HG02981 (cell line): ENCODE results near the gene CCDC92B.

Experiments used
- ATAC-seq: cut with Tn5 transposase; IDR thresholded peaks from one replicate; pipeline ENCODE4 v1.9.1; 2021; ENCODE audit warnings: mild to moderate bottlenecking, moderate library complexity; ENCODE audit not compliant: unreplicated experiment

The CCDC92B gene

GRCh38 chr17:2779545-2779944, 30.1 kb upstream of the CCDC92B start:
- no peak for ATAC-seq

DNA sequence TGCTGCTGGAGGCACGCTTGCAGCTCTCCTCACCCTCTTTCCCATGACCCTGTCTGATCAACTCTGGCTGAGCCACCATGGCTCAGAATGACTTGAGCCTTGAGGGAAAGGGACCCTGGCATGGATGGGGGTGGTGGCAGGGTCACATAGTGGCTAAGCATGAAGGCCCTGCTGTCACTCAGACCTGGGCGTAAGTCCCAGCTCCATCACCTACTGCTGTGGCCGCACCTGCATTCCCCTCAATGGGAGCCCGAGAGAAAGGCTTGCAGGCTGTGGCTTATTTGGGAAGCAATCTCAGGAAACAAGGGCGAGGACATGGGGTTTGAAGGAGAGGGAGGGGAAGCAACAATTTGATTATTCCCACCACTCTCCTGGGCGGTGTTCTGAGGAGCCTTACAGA, 29.0 kb upstream of the CCDC92B start:
- ATAC-seq, result no peak

- ATAC-seq, result no peak
Observed at GRCh38 chr17:2777242-2777867, 27.9 kb upstream of the CCDC92B start.

DNA sequence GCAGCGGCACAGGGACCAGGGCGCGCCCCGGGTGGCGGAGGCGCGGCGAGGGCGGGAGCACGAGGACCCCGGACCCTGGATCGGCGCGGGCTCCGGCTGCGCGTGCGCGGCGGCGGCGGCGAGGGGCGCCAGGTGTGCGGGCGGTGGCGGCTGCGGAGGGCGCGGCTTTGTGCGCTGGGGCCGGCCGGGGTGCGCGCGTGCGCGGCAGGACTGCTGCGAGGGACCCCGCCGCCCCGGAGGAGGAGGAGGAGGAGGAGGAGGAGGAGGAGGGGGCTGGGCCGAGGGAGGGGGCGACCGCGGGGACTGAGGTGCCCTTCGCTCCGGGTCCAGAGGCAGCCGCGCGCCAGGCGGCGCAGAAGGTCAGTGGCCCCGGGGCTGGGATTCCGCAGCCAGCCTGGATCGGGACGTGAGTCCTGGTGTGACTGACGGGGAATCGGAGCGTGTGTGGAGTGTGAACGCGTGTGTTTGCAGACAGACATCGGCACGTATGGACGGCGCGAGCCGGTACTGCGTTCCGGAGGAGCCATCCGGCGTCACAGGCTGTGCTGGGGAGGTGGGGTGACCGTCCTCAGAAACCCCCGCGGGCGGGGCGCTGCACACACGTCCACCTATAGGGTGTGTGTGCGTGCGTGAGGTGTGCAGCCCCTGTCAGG, 27.3 kb upstream of the CCDC92B start:
- ATAC-seq, result no peak

DNA sequence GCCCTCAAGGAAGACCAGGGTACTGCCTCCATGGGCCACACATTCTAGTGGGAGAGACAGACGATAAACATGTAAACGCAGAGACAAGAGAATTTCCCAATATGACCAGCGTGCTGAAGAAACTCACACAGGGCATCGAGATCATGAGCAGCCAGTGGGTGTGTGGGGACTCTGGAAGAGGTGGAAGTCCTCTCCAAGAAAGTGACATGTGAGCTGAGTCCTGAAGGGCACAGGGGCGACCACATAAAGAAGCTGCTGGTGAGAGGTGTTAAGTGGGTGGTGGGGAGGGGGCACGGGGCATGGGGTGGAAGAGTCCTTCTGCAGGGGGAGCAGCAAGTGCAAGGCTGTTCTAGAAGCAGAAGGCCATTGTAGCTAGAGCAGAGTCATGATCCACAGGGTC, 25.8 kb upstream of the CCDC92B start:
- ATAC-seq, result no peak

- no peak for ATAC-seq
Observed at GRCh38 chr17:2770129-2770528, 20.7 kb upstream of the CCDC92B start.

- no peak for ATAC-seq
Observed at GRCh38 chr17:2758870-2759269, 9.4 kb upstream of the CCDC92B start.

DNA sequence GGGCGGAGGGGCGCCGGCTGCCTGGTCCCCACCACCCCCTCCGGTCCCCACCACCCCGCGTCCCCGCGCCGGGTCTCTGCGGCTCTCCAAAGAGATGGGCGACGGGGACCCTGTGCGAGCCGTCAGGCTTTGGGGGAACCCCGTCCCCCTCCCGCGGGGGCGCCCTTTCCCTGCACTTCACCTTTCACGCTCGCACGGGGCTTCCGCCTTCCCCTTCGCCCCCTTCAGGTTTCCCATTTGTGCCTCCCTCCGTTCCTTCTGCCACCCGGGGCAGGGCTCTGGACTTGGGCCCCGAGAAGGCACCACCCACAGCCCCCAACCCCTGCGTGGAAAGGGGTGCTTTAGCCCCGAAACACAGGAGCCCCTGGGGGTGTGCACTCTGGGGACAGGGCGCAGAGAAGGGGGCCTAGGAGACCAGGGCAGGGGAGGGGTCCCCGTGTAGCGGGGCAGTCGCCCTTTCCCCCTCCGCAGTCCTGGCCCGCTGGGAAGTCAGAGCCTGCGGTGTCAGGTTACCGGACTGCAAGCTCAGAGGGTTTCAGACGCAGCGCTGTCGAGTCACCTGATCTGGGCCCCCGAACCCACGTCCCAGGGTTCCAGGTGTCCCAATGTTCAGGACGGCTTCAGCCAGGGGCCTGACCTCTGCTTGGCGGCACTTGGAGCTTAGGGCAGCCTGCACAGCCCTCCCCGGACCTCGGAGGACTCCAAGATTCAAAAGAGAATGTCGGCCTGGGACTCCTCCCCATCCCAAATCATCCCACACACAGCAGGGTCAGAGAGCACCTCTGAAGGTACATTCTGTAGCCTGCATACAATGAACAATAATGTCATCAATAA, 6.7 kb upstream of the CCDC92B start:
- no peak for ATAC-seq

DNA sequence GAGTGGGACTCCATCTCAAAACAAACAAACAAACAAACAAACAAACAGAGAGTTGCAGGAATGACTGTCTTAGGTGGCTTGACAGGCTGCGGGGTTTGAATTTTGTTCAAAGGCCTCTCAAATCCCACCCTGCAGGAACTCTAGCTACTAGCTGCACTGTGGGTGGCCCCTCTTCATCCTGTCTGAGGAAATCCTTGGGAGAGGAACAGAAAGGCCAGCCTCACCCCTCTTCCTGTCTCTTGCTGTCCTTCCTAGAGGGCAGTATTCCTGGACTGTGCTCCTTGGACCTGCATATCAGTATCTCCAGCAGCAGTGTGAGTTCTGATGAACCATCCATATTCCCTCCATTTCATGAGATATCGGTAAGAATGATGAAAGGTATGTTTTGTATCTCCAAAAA, 2.0 kb upstream of the CCDC92B start:
- no peak for ATAC-seq

GRCh38 chr17:2750721-2751120, 1.3 kb upstream of the CCDC92B start:
- no peak for ATAC-seq

DNA sequence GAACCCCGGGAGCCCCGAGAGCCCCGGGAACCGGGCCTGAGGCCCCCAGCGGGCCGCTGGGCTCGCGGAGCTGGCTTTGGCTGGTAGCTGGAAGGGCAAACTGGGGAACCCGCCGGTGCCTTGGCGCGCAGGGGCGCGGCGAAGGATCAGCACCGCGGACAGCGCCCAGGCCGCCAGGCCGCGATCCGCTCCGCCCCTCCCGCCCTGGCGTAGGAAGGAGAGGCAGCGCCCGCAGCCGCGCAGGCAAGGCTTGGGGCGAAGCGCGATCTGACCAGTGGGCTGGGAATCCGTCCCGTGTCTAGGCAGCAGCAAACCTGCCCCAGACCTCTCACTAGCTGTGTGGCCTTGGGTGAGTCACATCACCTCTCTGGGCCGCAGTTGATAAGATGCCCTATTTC, 331 bp upstream of the CCDC92B start:
- ATAC-seq, result no peak

DNA sequence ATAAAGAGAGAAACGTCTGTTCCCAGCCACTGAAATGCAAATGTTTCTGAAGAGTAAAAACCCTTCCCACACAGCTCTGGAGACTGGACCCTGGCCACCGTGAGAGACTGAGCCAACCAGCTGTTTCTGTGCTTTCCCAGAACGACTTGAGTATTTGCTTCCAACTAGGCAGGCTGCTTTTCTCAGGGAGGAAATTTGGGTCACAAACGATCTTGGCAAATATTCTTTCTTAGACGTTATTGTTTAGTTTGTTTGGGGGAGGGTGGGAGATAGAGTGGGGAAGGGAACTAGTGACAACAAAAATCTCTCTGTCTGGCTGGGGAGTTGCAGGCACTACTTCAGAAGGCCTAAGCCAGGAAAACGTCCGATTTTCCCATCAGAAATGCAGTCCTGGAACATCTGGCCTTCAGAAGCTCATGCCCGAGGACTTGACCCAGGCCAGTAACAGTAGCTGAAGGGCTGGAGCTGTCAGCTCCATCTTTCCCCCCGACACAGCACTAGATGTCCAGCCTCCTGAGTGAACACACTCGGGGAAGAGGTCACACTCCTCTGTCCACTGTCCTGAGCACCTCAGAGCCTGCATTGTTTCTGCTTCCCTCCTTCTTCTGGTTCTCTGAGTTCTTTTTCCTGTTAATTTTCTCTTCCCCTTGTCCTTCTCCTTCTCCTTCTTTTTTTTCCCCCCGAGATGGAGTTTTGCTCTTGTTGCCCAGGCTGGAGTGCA, 4.0 kb downstream of the CCDC92B start:
- no peak for ATAC-seq

- no peak for ATAC-seq
Observed at GRCh38 chr17:2737693-2738092, 11.8 kb downstream of the CCDC92B start.

DNA sequence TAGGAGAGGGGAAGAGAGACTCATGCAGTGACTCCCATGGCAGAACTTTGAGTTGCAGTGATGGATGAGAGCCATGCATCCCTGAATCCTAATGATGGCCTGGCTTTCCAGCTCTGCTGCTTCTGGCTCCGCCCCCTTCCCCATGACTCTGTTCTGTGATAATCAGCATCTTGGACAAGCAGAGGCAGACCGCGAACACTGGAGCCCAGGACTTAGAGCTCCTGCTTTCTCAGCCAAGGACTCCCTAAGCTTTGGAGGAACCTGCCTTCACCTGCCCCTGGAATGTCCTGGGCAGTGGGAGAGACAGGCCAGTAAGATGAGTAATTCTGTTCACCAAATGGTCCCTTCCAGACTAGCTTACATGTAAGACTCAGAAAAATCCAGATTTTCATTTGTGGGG, 12.5 kb downstream of the CCDC92B start:
- no peak for ATAC-seq

GRCh38 chr17:2735896-2736295, 13.6 kb downstream of the CCDC92B start:
- ATAC-seq, result no peak

DNA sequence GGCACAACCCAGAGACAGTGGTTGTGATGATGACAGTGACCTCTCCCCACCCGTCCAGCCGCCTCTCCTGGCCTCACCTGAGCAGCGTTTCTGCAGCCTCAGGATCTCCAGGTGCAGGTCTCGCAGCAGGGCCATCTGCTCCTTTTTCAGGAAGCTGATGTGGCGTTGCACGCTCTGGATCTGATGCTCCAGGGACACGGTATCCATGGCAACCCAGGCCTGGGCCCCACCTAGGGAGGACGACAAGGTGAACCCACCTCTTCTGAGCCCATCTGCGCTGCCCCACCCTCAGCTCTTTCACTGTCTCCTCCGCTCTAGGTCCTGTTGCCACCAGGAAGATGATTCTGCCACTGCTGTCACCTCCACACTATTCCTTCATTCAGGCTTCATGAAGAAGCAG, 14.5 kb downstream of the CCDC92B start:
- ATAC-seq, result no peak

- ATAC-seq, result no peak
Observed at GRCh38 chr17:2731807-2732206, 17.6 kb downstream of the CCDC92B start.

DNA sequence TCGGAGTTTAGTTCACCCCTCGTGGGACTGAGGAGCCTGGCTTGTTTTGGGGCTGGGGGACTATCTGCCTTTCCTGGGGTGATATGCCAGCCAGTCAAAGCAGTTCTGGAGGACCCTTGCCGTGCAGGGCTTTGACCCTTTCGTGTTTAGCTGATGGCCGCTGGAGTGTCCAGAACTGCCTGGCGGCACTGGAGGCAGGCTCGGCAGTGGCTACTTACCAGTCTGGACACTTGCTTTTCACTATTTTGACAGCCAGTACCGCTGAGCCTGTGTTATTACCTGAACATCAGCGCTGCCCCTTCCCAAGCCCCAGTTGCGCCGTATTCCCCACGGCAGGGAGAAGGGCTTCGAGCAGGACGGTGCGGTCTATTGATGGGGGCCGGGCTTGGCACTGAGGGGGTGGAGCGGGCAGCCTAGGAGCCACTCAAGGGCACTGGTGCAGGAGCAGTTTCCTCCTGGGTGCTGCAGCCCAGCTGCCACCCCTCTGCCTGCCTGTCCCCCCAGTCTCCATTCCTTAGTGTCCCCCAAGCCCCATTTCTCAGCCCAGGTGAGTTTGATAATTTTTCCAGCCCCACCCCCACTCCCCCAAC, 18.6 kb downstream of the CCDC92B start:
- no peak for ATAC-seq

- ATAC-seq, result no peak
Observed at GRCh38 chr17:2724784-2725164, 24.7 kb downstream of the CCDC92B start.

DNA sequence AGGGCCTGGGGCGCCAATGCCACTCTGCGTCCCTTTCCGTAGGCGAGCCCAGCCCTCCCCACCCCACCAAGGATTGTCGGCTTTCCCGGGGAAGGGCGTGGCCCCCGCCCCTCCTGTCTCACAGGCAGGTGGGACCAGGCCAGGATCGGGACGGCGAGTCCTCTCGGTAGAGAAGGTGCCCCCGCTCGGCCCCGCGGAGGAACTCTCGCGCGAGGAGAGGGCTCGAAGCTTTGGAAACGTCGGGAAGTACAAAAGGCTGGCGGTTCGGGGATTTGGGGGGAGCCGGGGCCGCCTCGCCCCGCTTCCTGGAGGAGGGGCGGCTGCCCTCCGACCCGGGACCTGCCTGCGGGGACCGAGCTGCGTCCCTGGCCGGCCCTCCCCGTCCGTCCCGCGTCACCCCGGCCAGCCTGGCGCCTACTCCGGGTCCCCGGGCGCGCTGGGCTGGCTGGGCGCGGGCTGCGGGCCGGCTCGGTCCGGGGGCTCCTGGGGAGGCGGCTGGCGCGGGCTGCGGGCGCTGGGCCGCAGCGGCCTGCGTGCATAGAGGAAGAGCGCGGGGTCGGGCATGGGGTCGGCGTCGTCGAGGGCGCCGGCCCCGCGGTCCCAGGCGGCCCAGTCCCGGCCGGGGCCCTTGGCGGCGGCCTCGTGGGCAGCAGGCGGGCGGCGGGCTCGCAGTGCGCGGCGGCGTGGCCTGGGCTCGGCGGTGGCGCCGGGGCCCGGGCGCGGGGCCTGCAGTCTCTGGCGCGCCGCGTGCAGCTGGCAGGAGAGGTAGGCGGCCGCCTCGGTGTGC, 25.3 kb downstream of the CCDC92B start:
- ATAC-seq, result no peak
